Umbilical cord (tissue), 2 donors: ENCODE data around the gene RAMP3. TPM values are rescaled to one million over a fixed set of nuclear protein-coding genes. Genes with fewer than 3 reads are reported as not detected.

Experiments
- DNase-seq: peaks from one replicate; pipeline ENCODE4 v3.0.0-alpha.2; 2015; ENCODE audit warnings: low spot score
- total RNA-seq: library from RNA; depleted of rRNA; stranded (reverse); fragments of >200 nt; gene quantifications from one replicate; pipeline ENCODE4 v1.2.3, GENCODE V29; 2014; ENCODE audit warnings: low replicate concordance; ENCODE audit not compliant: insufficient read depth

RAMP3 gene
- total RNA-seq, 1 donor from 2014 or later = 3.1 TPM

- no peak for DNase-seq
Measured at GRCh38 chr7:45179666-45180065, 22.1 kb downstream of the RAMP3 start.

GRCh38 chr7:45180084-45180986 lies 22.7 kb downstream of the RAMP3 start:
- no peak for DNase-seq

- DNase-seq = no peak
Measured at GRCh38 chr7:45181286-45181960, 23.8 kb downstream of the RAMP3 start.

- no peak for DNase-seq
Measured at GRCh38 chr7:45181991-45182855, 24.6 kb downstream of the RAMP3 start.

GRCh38 chr7:45182856-45183710 lies 25.5 kb downstream of the RAMP3 start:
- DNase-seq = no peak

GRCh38 chr7:45183711-45184210 lies 26.2 kb downstream of the RAMP3 start:
- no peak for DNase-seq

- no peak for DNase-seq
Measured at GRCh38 chr7:45184326-45185027, 26.9 kb downstream of the RAMP3 start.

- DNase-seq = no peak
Measured at GRCh38 chr7:45185028-45185863, 27.7 kb downstream of the RAMP3 start.

- DNase-seq = no peak
Measured at GRCh38 chr7:45185864-45186250, 28.3 kb downstream of the RAMP3 start.

- no peak for DNase-seq
Measured at GRCh38 chr7:45186261-45186813, 28.7 kb downstream of the RAMP3 start.

GRCh38 chr7:45187089-45187945 lies 29.7 kb downstream of the RAMP3 start:
- no peak for DNase-seq

- DNase-seq = no peak
Measured at GRCh38 chr7:45187946-45188411, 30.4 kb downstream of the RAMP3 start.

GRCh38 chr7:45188736-45189135 lies 31.1 kb downstream of the RAMP3 start:
- no peak for DNase-seq

- no peak for DNase-seq
Measured at GRCh38 chr7:45189151-45189970, 31.8 kb downstream of the RAMP3 start.

- DNase-seq = no peak
Measured at GRCh38 chr7:45190406-45191165, 33.0 kb downstream of the RAMP3 start.

GRCh38 chr7:45191396-45191795 lies 33.8 kb downstream of the RAMP3 start:
- DNase-seq = no peak
